ENCODE data around the gene TCAF1. TPM values are rescaled to one million over a fixed set of nuclear protein-coding genes. Genes with fewer than 3 reads are reported as not detected.
"Not testable (repeated sequence)": the region's sequence is repeated elsewhere in the genome, so short reads cannot be mapped to it uniquely, and the experiment has no call there.

TCAF1 gene
- total and polyA plus RNA-seq, 2 of the 4 experiments (the other 2 are of a cell fraction) = 39.3 to 91.8 TPM

DNA sequence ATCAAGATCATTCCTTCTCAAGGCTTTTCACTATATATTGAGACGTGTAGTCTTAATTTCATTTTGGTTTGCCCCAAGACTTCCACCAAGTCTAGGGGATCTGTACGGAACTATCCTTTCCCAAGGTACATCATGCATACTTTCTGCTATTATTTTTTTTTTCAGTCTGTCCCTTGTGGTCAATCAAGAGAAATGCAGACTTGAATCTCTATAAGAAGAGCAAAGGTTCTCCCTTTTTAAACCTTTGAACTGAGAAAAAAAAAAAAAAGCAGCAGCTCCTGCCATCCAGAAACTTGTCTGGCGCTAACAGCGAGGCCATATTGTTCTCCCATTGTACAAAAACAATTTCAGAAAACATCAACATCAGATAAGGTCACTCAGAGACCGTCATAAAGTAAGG is 60.3 kb downstream of the TCAF1 start:
- H3K56ac ChIP-seq (ENCODE audit: extremely low read depth, insufficient read depth, low read length); H3K9me3 ChIP-seq (ENCODE audit: control insufficient read depth, insufficient read depth, low read length); H4K8ac ChIP-seq (ENCODE audit: low read depth in 2 of 2, low read length in 2 of 2); H3K9ac ChIP-seq (ENCODE audit: low read depth, low read length); in situ Hi-C loops (cut with MboI; ENCODE audit: low sequenced_read_pairs); H3K4ac ChIP-seq (ENCODE audit: low read depth, low read length); H3K4me1 ChIP-seq (ENCODE audit: control insufficient read depth, insufficient read depth, low read length); BruUV-seq (replicated peaks); H2BK5ac ChIP-seq (ENCODE audit: low read depth, low read length, poor library complexity, severe bottlenecking); H2BK120ac ChIP-seq (ENCODE audit: low read depth, low read length); H4K5ac ChIP-seq (ENCODE audit: low read depth, low read length); H4K20me1 ChIP-seq (ENCODE audit: insufficient read depth, low read length); dilution Hi-C loops (cut with HindIII; ENCODE audit: low sequenced_read_pairs, unreplicated experiment); H3K4me3 ChIP-seq (ENCODE audit: insufficient read depth, low read depth, low read length); ATAC-seq (ENCODE audit: low read depth); H2AK5ac ChIP-seq (ENCODE audit: low read depth, low read length); H3K14ac ChIP-seq (replicated peaks; ENCODE audit: low read depth, low read length); H3K36me3 ChIP-seq (ENCODE audit: control insufficient read depth, insufficient read depth, low read length); H4K91ac ChIP-seq (ENCODE audit: insufficient read depth, low read depth, low read length); H3K9me1 ChIP-seq (ENCODE audit: insufficient read depth, low read length); H2AK9ac ChIP-seq (replicated peaks; ENCODE audit: low read depth, low read length, poor library complexity); intact Hi-C loops (cut with micrococcal nuclease); H2BK15ac ChIP-seq (ENCODE audit: low read depth, low read length); H3K4me2 ChIP-seq (ENCODE audit: low read depth, low read length); H3K18ac ChIP-seq (ENCODE audit: low read depth, low read length); H2AFZ ChIP-seq (replicated peaks; ENCODE audit: low read length, poor library complexity); H3K27me3 ChIP-seq (ENCODE audit: control insufficient read depth, insufficient read depth, low read length); H3K23ac ChIP-seq (ENCODE audit: low read depth, low read length); H3K79me1 ChIP-seq (ENCODE audit: low read depth in 1 of 2, low read length in 2 of 2); H3K27ac ChIP-seq (ENCODE audit: insufficient read depth, low read length); DNase-seq; POLR2A ChIA-PET (ENCODE audit: unreplicated experiment); CTCF ChIA-PET; H2BK20ac ChIP-seq (ENCODE audit: low read depth, low read length): not testable (repeated sequence)
- no CpG with 5 or more reads among the region's 5 CpGs for WGBS, 2 experiments (ENCODE audit: extremely low coverage in 2 of 2, insufficient read length in 1 of 2)
- peak; percentile 9; the same call in 1 of the 2 replicates for TF ChIP-seq CTCF (conservative IDR thresholded peaks at IDR 0.05; ENCODE audit: low read depth, low read length)

- H3K9me1 ChIP-seq (ENCODE audit: insufficient read depth, low read length); H2BK5ac ChIP-seq (ENCODE audit: low read depth, low read length, poor library complexity, severe bottlenecking); H3K27me3 ChIP-seq (ENCODE audit: control insufficient read depth, insufficient read depth, low read length); H4K91ac ChIP-seq (ENCODE audit: insufficient read depth, low read depth, low read length); in situ Hi-C loops (cut with MboI; ENCODE audit: low sequenced_read_pairs); H2BK20ac ChIP-seq (ENCODE audit: low read depth, low read length); POLR2A ChIA-PET (ENCODE audit: unreplicated experiment); H3K56ac ChIP-seq (ENCODE audit: extremely low read depth, insufficient read depth, low read length); BruUV-seq (replicated peaks); H3K36me3 ChIP-seq (ENCODE audit: control insufficient read depth, insufficient read depth, low read length); H3K14ac ChIP-seq (replicated peaks; ENCODE audit: low read depth, low read length); H3K18ac ChIP-seq (ENCODE audit: low read depth, low read length); H3K4me3 ChIP-seq (ENCODE audit: insufficient read depth, low read depth, low read length); H2BK120ac ChIP-seq (ENCODE audit: low read depth, low read length); H2BK15ac ChIP-seq (ENCODE audit: low read depth, low read length); H2AK5ac ChIP-seq (ENCODE audit: low read depth, low read length); H3K4ac ChIP-seq (ENCODE audit: low read depth, low read length); H4K8ac ChIP-seq (ENCODE audit: low read depth in 2 of 2, low read length in 2 of 2); H2AK9ac ChIP-seq (replicated peaks; ENCODE audit: low read depth, low read length, poor library complexity); intact Hi-C loops (cut with micrococcal nuclease); ATAC-seq (ENCODE audit: low read depth); H3K4me1 ChIP-seq (ENCODE audit: control insufficient read depth, insufficient read depth, low read length); H3K27ac ChIP-seq (ENCODE audit: insufficient read depth, low read length); H3K79me1 ChIP-seq (ENCODE audit: low read depth in 1 of 2, low read length in 2 of 2); DNase-seq; dilution Hi-C loops (cut with HindIII; ENCODE audit: low sequenced_read_pairs, unreplicated experiment); H3K4me2 ChIP-seq (ENCODE audit: low read depth, low read length); H4K5ac ChIP-seq (ENCODE audit: low read depth, low read length); H3K9me3 ChIP-seq (ENCODE audit: control insufficient read depth, insufficient read depth, low read length); H3K9ac ChIP-seq (ENCODE audit: low read depth, low read length); H2AFZ ChIP-seq (replicated peaks; ENCODE audit: low read length, poor library complexity); H4K20me1 ChIP-seq (ENCODE audit: insufficient read depth, low read length); H3K23ac ChIP-seq (ENCODE audit: low read depth, low read length); CTCF ChIA-PET: not testable (repeated sequence)
- no CpG with 5 or more reads among the region's 1 CpG for WGBS, 2 experiments (ENCODE audit: extremely low coverage in 2 of 2, insufficient read length in 1 of 2)
These were observed 61.9 kb downstream of the TCAF1 start for GRCh38 chr7:143840062-143840461.
